Suprapubic skin (tissue), 4 donors: Measurements from ENCODE around the gene ATXN10. TPM values are rescaled to one million over a fixed set of nuclear protein-coding genes. Genes with fewer than 3 reads are reported as not detected.

Experiments used
- DNase-seq, 2 donors: peaks; one replicate each; pipeline ENCODE4 v3.0.0-alpha.2; 2019; ENCODE audit warnings: low spot score in 2 of 2
- H3K27ac ChIP-seq: fragments of 200-600 bp; sonication (generic); one replicate; pipeline ENCODE4 v1.5.1; 2019
- H3K27me3 ChIP-seq: fragments of 200-600 bp; sonication (generic); one replicate; pipeline ENCODE4 v1.5.1; 2019
- H3K36me3 ChIP-seq: fragments of 200-600 bp; sonication (generic); one replicate; pipeline ENCODE4 v1.5.1; 2019
- H3K4me1 ChIP-seq: fragments of 200-600 bp; sonication (generic); one replicate; pipeline ENCODE4 v1.5.1; 2019
- H3K4me3 ChIP-seq: fragments of 200-600 bp; sonication (generic); one replicate; pipeline ENCODE4 v1.5.1; 2019; ENCODE audit warnings: mild to moderate bottlenecking
- H3K9me3 ChIP-seq: fragments of 200-600 bp; sonication (generic); one replicate; pipeline ENCODE4 v1.5.1; 2019
- CTCF ChIP-seq, 2 donors: fragments of 200-600 bp in 1 of 2; fragments of 450-650 bp in 1 of 2; sonication (generic) in 1 of 2; IDR thresholded peaks; one replicate each; pipeline ENCODE4 v1.5.1; 2016 to 2019; ENCODE audit warnings: antibody characterized with exemption in 2 of 2, mild to moderate bottlenecking in 1 of 2, moderate library complexity in 1 of 2
- EP300 ChIP-seq: sonication (generic); formaldehyde crosslinking; IDR thresholded peaks from one replicate; pipeline ENCODE4 v1.6.1; 2017; ENCODE audit warnings: antibody characterized with exemption
- POLR2A ChIP-seq, 2 donors: fragments of 450-650 bp; IDR thresholded peaks; one replicate each; pipeline ENCODE4 v1.6.1; 2017; ENCODE audit warnings: antibody characterized with exemption in 2 of 2, mild to moderate bottlenecking in 2 of 2, moderate library complexity in 2 of 2
- POLR2AphosphoS5 ChIP-seq, 3 donors: sonication (generic); formaldehyde crosslinking; IDR thresholded peaks; one replicate each; pipeline ENCODE4 v1.6.1; 2017; ENCODE audit warnings: antibody characterized with exemption in 3 of 3
- WGBS: methylation state at CpG from one replicate; pipeline ENCODE4 v1.1.5; 2018; 5-methylcytosine and 5-hydroxymethylcytosine counted together
- total RNA-seq, 4 donors: library from RNA; depleted of rRNA; stranded (reverse); fragments of >200 nt; gene quantifications; one replicate each; pipeline ENCODE4 v1.1.0, GENCODE V29; 2016

The ATXN10 gene
- total RNA-seq, 4 donors from 2014 or later, result 63.2 to 79.0 (median 68.8) TPM

- peaks cover 17% of the 10 kb centered on the region for H3K4me1 ChIP-seq
- peaks cover 14% of the 10 kb centered on the region for H3K36me3 ChIP-seq
- no peak overlapping the region for H3K4me3 ChIP-seq
- TF ChIP-seq CTCF (IDR thresholded peaks at IDR 0.05) (no peak), POLR2A (IDR thresholded peaks at IDR 0.05) (no peak), EP300 (no peak), POLR2AphosphoS5 (IDR thresholded peaks at IDR 0.05) (no peak)
- DNase-seq, result no peak
- H3K27ac ChIP-seq, result no peak overlapping the region
- WGBS, result 94% methylated on average over 2 of the region's 2 CpGs
- no peaks in the 10 kb centered on the region for H3K27me3 ChIP-seq
- no peaks in the 10 kb centered on the region for H3K9me3 ChIP-seq
Observed at GRCh38 chr22:45814198-45814597, 142.6 kb downstream of the ATXN10 start.

GRCh38 chr22:45816776-45817175 lies 145.1 kb downstream of the ATXN10 start:
- peaks cover 17% of the 10 kb centered on the region for H3K4me1 ChIP-seq
- TF ChIP-seq EP300 (no peak), CTCF (IDR thresholded peaks at IDR 0.05) (no peak), POLR2AphosphoS5 (IDR thresholded peaks at IDR 0.05) (no peak), POLR2A (IDR thresholded peaks at IDR 0.05) (no peak)
- WGBS, result 57% methylated on average over 8 of the region's 8 CpGs
- DNase-seq, result no peak
- H3K36me3 ChIP-seq, result peaks cover 13% of the 10 kb centered on the region
- no peak overlapping the region for H3K27ac ChIP-seq
- no peaks in the 10 kb centered on the region for H3K27me3 ChIP-seq
- H3K9me3 ChIP-seq, result no peaks in the 10 kb centered on the region
- H3K4me3 ChIP-seq, result no peak overlapping the region

GRCh38 chr22:45817745-45818423 lies 146.2 kb downstream of the ATXN10 start:
- Histone ChIP-seq H3K9me3 (no peaks in the 10 kb centered on the region), H3K4me3 (no peak overlapping the region), H3K4me1 (peaks cover 17% of the 10 kb centered on the region), H3K36me3 (peaks cover 10% of the 10 kb centered on the region), H3K27ac (no peak overlapping the region), H3K27me3 (no peaks in the 10 kb centered on the region)
- no peak for DNase-seq
- WGBS, result 54% methylated on average over 8 of the region's 8 CpGs
- TF ChIP-seq CTCF (IDR thresholded peaks at IDR 0.05) (no peak), POLR2A (IDR thresholded peaks at IDR 0.05) (no peak), POLR2AphosphoS5 (IDR thresholded peaks at IDR 0.05) (no peak), EP300 (no peak)

GRCh38 chr22:45818424-45819085 lies 146.9 kb downstream of the ATXN10 start:
- WGBS, result 56% methylated on average over 14 of the region's 14 CpGs
- Histone ChIP-seq H3K27me3 (no peaks in the 10 kb centered on the region), H3K9me3 (no peaks in the 10 kb centered on the region), H3K36me3 (peaks cover 10% of the 10 kb centered on the region), H3K4me1 (peaks cover 17% of the 10 kb centered on the region), H3K4me3 (no peak overlapping the region), H3K27ac (no peak overlapping the region)
- no peak for TF ChIP-seq CTCF (IDR thresholded peaks at IDR 0.05)
- no peak for TF ChIP-seq EP300
- TF ChIP-seq POLR2AphosphoS5 (IDR thresholded peaks at IDR 0.05), result no peak
- TF ChIP-seq POLR2A (IDR thresholded peaks at IDR 0.05), result no peak
- no peak for DNase-seq

- H3K4me3 ChIP-seq, result no peak overlapping the region
- H3K9me3 ChIP-seq, result no peaks in the 10 kb centered on the region
- no peak for DNase-seq
- peaks cover 9% of the 10 kb centered on the region for H3K36me3 ChIP-seq
- no peak for TF ChIP-seq EP300
- no peak for TF ChIP-seq POLR2A (IDR thresholded peaks at IDR 0.05)
- TF ChIP-seq POLR2AphosphoS5 (IDR thresholded peaks at IDR 0.05), result no peak
- no peak for TF ChIP-seq CTCF (IDR thresholded peaks at IDR 0.05)
- peaks cover 17% of the 10 kb centered on the region for H3K4me1 ChIP-seq
- H3K27ac ChIP-seq, result no peak overlapping the region
- H3K27me3 ChIP-seq, result no peaks in the 10 kb centered on the region
- WGBS, result 91% methylated on average over 5 of the region's 5 CpGs
Observed at GRCh38 chr22:45819305-45819704, 147.7 kb downstream of the ATXN10 start.
